Measurements from ENCODE around the gene C4BPA.
A peak's percentile ranks its signal among the peaks of the same experiment; 100 is the strongest.

Gene C4BPA

GRCh38 chr1:207073906-207074820 lies 29.9 kb upstream of the C4BPA start:
- in situ Hi-C loops (cut with HindIII; ENCODE audit: low pct_ligation_motif_present, low pct_unique_long_range_greater_than_20kb, low sequenced_read_pairs): no loop called here
- DNase-seq: no peak

GRCh38 chr1:207076181-207076955 lies 27.7 kb upstream of the C4BPA start:
- in situ Hi-C loops (cut with HindIII; ENCODE audit: low pct_ligation_motif_present, low pct_unique_long_range_greater_than_20kb, low sequenced_read_pairs): no loop called here
- no peak for DNase-seq

GRCh38 chr1:207077012-207077411 lies 27.0 kb upstream of the C4BPA start:
- in situ Hi-C loops (cut with HindIII; ENCODE audit: low pct_ligation_motif_present, low pct_unique_long_range_greater_than_20kb, low sequenced_read_pairs): no loop called here
- DNase-seq: no peak

GRCh38 chr1:207077470-207078377 lies 26.3 kb upstream of the C4BPA start:
- DNase-seq: peak; percentile 70
- in situ Hi-C loops (cut with HindIII; ENCODE audit: low pct_ligation_motif_present, low pct_unique_long_range_greater_than_20kb, low sequenced_read_pairs): no loop called here

- in situ Hi-C loops (cut with HindIII; ENCODE audit: low pct_ligation_motif_present, low pct_unique_long_range_greater_than_20kb, low sequenced_read_pairs): no loop called here
- no peak for DNase-seq
These were observed 25.4 kb upstream of the C4BPA start for GRCh38 chr1:207078578-207079132.

GRCh38 chr1:207079706-207080241 lies 24.3 kb upstream of the C4BPA start:
- in situ Hi-C loops (cut with HindIII; ENCODE audit: low pct_ligation_motif_present, low pct_unique_long_range_greater_than_20kb, low sequenced_read_pairs): no loop called here
- DNase-seq: peak; percentile 10

GRCh38 chr1:207081088-207081487 lies 22.9 kb upstream of the C4BPA start:
- DNase-seq: no peak
- in situ Hi-C loops (cut with HindIII; ENCODE audit: low pct_ligation_motif_present, low pct_unique_long_range_greater_than_20kb, low sequenced_read_pairs): no loop called here

GRCh38 chr1:207081806-207082205 lies 22.2 kb upstream of the C4BPA start:
- in situ Hi-C loops (cut with HindIII; ENCODE audit: low pct_ligation_motif_present, low pct_unique_long_range_greater_than_20kb, low sequenced_read_pairs): no loop called here
- no peak for DNase-seq

- in situ Hi-C loops (cut with HindIII; ENCODE audit: low pct_ligation_motif_present, low pct_unique_long_range_greater_than_20kb, low sequenced_read_pairs): no loop called here
- DNase-seq: no peak
These were observed 19.8 kb upstream of the C4BPA start for GRCh38 chr1:207084232-207084631.

- peak; percentile 73 for DNase-seq
- in situ Hi-C loops (cut with HindIII; ENCODE audit: low pct_ligation_motif_present, low pct_unique_long_range_greater_than_20kb, low sequenced_read_pairs): no loop called here
These were observed 19.3 kb upstream of the C4BPA start for GRCh38 chr1:207084701-207085180.

GRCh38 chr1:207085887-207086286 lies 18.1 kb upstream of the C4BPA start:
- DNase-seq: no peak
- in situ Hi-C loops (cut with HindIII; ENCODE audit: low pct_ligation_motif_present, low pct_unique_long_range_greater_than_20kb, low sequenced_read_pairs): no loop called here

GRCh38 chr1:207088161-207088560 lies 15.9 kb upstream of the C4BPA start:
- in situ Hi-C loops (cut with HindIII; ENCODE audit: low pct_ligation_motif_present, low pct_unique_long_range_greater_than_20kb, low sequenced_read_pairs): no loop called here

GRCh38 chr1:207088701-207089626 lies 15.1 kb upstream of the C4BPA start, which contains the start of gene C4BPB:
Gene C4BPB, plus strand, starts transcription at chr1:207088860. Its CDS starts 672 bp downstream, at chr1:207089532.
- in situ Hi-C loops (cut with HindIII; ENCODE audit: low pct_ligation_motif_present, low pct_unique_long_range_greater_than_20kb, low sequenced_read_pairs): no loop called here
- no peak for DNase-seq

More at GRCh38 chr1:207088161-207088560, 15.9 kb upstream of the C4BPA start:
- DNase-seq: no peak

GRCh38 chr1:207089627-207090355 lies 14.2 kb upstream of the C4BPA start:
- in situ Hi-C loops (cut with HindIII; ENCODE audit: low pct_ligation_motif_present, low pct_unique_long_range_greater_than_20kb, low sequenced_read_pairs): no loop called here
- DNase-seq: no peak

GRCh38 chr1:207091200-207091908 lies 12.7 kb upstream of the C4BPA start:
- DNase-seq: no peak
- in situ Hi-C loops (cut with HindIII; ENCODE audit: low pct_ligation_motif_present, low pct_unique_long_range_greater_than_20kb, low sequenced_read_pairs): no loop called here

GRCh38 chr1:207093944-207094343 lies 10.1 kb upstream of the C4BPA start:
- no peak for DNase-seq
- in situ Hi-C loops (cut with HindIII; ENCODE audit: low pct_ligation_motif_present, low pct_unique_long_range_greater_than_20kb, low sequenced_read_pairs): no loop called here
